Left renal pelvis (tissue), 4 donors: ENCODE results near the gene GSS. TPM values are rescaled to one million over a fixed set of nuclear protein-coding genes. Genes with fewer than 3 reads are reported as not detected.
A peak's percentile ranks its signal among the peaks of the same experiment; 100 is the strongest.

Experiments
- DNase-seq, 4 donors: peaks; one replicate each; pipeline ENCODE4 v3.0.0-alpha.2; 2013; ENCODE audit warnings: low read depth in 4 of 4, low spot score in 3 of 4
- polyA plus RNA-seq, 4 donors: library from polyadenylated mRNA; unstranded; fragments of 120-200 nt; gene quantifications; one replicate each; pipeline ENCODE4 v1.2.1, GENCODE V29; 2013; ENCODE audit not compliant: insufficient read length in 4 of 4

Gene GSS
- polyA plus RNA-seq, 4 donors: 33.1 to 56.5 (median 52.9) TPM

DNA sequence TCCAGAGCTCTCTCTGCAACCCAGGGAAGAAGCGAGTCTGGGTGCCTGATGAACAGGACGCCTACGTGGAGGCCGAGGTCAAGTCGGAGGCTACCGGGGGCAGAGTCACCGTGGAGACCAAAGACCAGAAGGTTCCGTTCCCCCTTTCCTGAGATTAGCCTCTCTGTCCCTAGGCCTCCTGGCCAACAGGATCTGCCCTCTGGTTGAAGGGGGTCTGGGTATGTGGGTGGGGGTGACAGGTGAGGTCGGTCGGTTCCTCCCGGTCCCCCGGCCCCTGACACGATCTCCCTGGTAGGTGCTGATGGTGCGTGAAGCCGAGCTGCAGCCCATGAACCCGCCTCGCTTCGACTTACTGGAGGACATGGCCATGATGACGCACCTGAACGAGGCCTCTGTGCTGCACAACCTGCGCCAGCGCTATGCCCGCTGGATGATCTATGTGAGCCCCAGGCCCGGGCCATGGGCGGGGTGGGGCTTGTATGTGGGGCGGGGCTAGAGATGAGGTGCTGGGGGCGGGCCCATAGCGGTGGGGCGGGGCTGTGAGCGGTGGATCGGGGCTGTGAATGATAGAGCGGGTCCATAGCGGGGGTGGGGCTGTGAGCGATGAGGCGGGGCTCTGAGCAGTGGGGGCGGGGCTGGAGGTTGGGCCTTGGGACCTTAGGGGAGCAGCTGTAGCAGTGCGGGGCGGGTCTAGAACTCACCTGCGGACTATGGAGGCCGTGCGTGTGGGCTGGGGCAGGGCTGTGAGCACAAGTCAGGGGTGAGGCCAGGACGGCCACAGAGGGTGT, 24.0 kb upstream of the GSS start:
- DNase-seq: no peak

DNA sequence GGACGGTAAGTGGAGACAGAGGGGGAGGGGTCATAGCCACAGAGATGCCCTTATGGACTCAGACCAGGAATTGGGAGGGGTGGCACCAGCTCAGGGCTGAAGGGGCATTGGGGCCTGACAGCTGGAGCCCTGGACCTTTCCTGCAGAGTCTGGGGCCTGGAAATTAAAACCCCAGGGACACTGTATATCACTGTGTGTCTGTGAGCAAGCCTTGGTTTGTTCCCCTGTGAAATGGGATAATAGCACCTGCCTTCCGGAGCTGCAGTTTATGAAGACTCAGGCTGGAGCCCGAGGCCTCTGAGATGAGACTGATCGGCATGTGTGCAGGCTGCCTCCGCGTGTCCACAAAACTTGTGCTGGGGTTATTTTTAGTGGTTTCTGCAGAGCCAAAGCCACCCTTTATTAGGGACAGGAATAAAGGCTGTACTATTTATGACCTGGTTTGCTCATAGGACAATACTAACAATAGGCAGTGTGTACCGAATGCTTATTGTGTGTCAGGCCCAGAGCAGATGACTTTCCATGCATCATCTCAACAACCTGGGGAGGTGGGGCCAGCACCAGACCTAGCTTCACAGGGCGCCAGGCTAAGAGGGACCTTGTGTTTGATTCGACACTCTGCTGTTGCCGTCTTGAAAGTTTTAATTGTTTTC, 22.6 kb upstream of the GSS start:
- DNase-seq: no peak

DNA sequence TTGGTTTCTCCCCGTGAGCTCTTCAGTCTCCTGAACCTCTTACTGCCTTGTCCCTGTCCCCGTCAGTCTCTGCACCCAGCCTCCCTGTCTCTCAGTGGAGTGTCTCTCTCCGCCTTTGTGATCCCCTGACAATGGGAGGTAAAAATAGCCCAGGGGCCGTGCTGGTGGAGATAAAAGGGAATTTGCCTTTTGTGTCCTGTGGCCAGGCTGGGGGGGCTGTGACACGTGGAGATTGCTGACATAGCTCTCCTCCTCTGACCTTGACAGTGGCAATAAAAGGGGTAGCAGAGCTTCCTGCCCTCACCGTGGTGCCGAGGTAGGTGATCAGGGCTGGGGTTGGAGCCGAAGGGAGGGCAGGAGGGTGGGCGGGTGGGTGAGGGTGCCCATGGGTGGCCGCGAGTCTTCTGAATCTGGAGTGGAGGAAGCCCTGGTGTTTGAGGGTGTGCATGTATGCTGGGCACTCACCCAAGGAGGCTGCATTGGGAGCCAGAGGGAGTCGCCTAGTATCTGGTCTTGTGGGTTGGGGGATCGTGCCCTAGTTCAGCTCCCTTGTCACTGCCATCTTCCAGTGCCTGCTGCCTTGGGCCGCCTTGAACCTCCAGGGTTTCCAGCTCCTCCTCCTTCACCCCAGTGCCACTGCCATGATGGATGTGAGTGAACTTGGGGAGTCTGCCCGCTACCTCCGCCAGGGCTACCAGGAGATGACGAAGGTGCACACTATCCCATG, 21.9 kb upstream of the GSS start:
- no peak for DNase-seq

DNA sequence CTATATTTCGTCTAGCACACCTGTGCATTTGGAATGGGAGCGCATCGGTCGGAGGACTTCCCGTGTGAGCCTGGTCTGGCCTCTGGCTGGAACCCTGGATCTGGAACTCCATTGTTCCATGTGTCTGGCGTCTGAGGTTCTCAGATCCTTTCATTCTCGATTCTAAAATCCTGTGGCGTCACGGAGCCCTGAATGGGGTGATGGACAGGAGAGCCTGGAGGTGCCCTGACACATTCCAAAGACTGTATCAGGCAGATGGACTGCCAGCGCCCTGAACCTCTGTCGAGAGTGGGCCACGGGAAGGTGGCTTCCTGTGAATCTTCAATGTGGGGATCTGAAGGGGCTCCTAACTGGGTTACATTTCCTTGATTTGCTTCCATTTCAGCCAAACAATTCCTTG, 20.7 kb upstream of the GSS start:
- DNase-seq: no peak

DNA sequence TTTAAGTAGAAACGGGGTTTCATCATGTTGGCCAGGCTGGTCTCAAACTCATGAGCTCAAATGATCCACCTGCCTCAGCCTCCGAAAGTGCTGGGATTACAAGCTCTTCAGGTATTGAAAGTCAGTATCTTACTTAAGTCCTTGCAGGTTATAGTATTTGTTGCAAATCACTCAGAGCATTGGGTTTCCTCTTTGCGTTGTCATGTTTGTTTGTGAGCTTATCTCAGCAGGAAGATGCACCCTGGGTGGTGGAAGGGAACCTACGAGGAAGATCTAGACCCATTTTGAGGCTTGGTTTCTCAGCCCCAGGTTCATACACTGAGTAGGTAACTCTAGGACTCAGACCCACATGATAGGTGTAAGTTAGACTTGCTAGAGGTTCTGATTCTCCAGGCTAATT, 18.6 kb upstream of the GSS start:
- no peak for DNase-seq

DNA sequence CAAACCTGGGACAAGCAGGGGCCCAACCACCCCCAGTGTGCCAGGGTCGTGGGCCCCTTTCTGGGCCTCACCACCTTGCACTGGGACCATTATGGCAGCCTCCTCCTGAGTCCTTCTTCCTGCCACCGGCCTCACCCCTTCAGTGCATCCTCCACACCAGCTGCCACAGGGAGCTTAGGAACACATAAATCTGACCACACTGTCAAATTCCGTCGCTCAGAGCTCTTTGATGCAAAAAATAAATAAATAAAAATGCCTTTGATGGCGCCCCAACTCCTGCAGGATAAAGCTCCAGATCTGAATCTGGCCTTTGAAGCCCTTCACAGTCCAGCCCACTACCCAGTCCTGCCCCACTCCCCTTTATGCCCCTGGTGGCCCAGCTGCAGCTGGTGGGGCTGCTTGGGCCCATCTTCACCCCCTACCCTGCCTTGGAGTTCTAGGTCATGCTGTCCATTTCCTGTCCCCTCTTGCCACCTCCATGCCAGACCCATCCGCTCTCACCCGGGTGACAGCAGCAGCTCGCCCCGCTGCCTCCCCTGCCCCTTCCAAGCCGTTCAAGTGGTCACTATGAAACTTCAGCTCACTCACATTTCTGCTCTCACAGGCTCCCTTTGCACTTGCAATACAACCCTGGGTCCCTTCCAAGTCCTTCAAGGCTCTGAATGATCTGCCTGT, 16.1 kb upstream of the GSS start:
- DNase-seq: no peak

DNA sequence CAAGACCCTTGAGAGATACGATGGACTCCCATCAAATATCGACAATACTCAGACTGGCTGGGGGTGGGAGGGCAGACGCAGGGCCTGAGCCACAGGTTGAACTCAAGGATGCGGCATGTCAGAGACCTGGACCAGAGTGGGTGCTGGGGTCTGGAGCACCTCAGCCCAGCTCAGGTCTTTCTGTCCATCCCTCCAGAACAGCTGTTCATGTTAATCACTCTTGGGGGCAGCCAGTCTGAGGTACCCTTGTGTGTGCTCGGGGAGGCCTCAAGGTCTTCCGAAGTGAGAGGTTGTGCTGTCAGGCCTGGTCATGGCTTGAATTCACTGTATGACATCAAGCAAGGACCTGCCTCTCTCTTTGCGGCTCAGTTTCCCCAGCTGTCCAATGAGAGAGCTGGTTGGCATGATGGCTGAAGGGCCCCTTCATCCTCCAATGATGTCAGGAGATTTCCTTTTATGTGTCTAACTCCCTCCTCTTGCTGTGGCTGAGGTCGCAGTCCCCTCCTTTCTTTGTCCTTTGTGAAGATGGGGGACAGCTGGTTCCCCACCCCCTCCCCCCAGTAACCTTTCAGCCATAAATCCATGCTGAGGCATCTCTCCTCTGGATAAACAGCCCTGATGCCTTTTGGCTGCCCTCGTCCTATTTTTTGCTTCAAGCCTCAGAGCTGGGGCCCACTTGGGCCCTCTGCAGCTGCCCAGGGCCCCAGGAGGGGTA, 15.4 kb upstream of the GSS start:
- no peak for DNase-seq

DNA sequence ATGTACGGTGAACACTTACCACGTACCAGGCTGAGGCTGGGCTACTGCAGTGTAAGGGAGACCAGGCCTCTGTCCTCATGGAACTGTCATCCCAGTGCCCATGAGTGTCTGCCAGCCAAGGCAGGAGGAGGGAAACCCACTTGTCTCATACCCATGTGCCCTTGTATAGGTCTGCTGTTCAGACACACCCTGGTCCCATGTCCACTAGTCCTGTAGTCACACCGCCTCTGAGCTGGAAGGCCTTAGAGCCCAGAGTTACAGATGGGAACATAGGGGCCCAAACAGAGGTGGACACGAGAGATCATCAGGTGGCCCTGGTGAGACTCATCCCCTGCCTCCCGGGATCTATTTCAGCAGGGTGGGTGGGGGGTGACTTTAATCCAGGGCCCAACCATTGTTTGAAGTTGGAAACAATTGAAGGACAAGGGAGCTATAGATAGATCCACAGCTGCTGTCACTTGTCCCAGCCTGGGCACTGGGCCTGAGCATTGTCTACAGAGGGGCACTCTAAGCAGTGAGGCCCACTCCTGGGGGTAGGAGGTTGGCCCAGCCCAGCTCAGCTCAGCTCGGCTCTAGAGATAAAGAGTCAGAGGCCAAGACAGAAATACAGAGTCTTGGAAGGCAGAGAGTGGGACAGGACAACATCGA, 14.7 kb upstream of the GSS start:
- no peak for DNase-seq

DNA sequence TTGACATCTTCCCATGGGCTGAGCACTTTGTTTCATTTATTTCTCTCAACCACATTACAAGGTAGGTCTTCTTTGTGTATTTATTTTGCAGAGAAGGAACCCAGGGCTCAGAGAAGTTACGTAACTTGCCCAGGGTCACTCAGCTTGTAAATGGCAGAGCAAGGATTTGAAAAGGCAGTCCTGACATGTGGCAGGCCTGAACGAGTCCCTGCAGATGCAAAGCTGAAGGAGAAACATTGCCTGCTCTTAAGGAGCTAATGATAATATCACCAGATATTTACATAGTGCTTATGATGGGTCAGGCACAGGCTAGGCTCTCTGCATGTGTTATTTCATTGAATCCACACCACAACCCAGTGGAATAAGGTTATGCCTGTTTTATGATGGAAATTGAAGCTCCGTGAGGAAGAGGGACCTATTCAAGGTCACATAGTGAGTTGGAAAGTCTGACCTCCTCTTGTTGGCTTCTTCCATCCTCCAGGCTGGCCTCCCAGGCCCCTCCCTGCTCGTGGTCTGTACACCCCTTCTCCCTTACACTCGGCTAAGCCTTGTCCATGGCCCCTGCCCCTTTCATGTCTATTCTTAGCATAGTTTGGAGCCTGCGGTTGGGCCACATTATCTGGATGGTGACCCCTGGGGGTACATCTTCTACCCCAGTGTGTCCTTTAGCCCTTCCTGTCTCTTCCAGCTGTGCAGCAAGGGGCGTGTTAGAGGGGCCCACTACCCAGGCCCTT, 12.6 kb upstream of the GSS start:
- no peak for DNase-seq

DNA sequence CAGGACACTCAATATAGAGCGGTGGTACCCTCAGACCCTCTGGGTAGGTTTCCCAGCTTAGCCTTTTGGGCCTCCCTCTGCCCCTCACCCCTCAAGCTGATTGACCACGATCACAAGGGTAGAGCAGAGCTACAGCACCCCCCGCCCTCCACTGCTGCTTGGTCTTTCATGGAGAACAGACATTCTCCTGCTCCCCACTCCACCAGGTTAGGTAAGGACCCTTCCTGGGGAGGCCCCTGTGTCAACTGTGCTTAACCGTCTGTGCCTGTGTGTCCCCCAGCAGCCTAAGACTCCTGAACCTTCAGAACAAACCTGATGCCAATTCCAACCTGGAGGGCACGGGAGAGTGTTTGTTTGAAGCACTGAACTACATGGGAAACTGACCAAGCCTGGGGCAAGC, 11.8 kb upstream of the GSS start:
- DNase-seq: no peak

DNA sequence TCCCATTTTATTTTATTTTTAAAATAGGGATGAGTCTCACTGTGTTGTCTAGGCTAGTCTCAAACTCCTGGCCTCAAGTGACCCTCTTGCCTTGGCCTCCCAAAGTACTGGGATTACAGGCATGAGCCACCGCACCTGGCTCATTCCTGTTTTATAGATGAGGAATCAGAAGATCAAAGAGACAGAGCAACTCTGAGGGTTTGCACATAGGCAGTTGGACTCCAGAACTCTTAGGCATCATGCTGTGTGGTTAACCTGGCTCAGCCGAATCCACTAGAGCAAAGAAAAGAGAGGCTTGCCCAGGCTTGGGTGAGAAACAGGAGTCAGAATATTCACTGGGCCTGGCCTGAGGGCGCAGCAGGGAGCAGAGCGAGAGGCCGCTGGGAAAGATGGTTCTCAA, 9.4 kb upstream of the GSS start:
- DNase-seq: no peak

DNA sequence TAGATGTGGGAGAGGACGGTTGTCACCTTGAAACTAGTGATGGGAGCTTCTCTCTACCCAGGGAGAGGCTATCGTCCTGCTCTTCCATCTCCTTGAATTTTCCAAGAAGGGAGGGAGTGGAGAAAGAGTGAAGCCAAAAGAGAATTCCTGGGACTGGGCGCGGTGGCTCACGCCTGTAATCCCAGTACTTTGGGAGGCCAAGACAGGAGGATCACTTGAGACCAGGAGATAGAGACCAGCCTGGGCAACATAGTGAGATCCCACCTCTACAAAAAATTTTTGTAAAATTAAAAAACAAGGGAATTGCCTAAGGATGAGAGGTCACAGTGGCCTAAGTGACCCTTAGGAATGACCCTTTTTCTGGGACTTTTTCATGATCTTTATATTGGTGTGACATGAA, 8.9 kb upstream of the GSS start:
- DNase-seq: no peak

DNA sequence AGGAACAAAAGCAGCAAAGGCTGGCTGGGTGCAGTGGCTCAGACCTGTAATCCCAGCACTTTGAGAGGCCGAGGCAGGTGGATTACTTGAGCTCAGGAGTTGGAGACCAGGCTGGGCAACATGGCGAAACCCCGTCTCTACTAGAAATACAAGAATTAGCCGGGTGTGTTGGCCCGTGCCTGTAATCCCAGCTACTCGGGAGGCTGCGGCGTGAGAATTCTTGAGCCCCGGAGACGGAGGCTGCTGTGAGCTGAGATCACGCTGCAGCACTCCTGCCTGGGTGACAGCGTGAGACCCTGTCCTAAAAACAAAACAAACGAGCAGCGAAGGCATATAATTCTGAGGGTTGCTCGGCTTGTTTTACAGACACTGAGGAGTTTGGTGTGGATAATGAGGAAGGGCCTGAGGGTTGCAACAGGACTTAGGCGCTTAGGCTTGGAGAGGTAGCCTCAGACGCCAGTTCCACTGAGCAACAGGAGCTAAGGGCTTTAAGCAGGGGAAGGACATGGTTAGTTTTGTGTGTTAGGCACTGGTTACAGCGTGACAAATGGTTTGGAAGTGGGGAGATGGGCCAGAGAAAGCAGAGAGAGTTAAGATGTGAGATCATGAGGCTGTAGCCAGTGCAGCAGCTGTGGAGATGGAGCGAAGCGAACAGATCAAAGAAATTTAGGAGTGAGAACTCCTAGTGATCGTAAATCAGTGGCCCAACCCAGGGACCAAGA, 1.3 kb upstream of the GSS start:
- no peak for DNase-seq

DNA sequence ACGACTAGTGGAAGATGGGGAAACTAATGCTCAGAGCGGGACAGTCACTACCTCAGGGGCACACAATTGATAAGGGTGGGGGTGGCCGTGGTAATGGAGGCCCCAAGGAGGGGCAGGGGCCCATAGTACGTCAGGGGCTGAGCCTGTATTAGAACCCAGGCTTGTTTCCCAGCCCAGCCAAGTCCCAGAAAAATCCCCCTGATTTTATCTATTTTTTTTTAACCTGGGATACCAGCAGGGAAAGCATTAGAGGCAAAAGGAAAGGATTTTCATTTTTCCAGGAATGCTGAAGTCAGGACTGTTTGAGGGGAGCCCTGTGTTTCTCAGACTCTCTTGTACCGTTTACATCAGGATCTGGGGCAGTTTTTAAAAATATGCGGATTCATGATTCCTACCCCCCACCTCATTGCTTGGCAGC, 444 bp upstream of the GSS start:
- DNase-seq: no peak

DNA sequence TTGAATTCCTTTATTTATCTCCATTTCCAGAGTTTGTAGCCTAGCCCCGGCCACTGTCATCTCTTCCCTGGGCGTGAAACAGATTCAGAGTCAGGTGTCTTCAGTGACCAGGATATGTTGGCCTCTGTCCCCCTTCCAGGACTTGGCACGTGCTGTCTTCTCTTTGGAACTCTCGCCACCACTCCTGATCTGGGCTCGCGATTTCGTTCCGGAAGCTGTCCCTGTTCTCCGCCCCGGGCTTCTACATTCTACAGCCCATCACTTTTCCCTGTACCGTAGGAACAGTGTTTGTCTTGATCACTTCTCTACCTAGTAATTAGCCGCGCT, 739 bp downstream of the GSS start:
- no peak for DNase-seq

DNA sequence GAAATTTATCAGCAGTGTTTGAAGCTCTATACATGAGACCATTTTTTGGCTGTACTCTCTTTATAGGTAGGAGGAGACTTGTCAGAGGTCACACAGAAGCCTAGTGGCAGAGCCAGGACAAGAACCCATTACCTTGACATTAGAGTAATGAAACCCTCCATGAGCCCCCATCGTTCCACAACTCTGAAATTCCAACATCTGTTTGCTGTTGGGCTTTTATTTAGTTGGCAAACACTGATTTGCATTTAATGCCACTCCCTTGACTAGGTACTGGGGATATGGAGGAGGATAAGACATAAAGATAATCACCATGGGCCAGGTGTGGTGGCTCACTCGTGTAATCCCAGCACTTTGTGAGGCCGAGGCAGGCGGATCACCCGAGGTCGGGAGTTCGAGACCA, 1.6 kb downstream of the GSS start:
- no peak for DNase-seq

DNA sequence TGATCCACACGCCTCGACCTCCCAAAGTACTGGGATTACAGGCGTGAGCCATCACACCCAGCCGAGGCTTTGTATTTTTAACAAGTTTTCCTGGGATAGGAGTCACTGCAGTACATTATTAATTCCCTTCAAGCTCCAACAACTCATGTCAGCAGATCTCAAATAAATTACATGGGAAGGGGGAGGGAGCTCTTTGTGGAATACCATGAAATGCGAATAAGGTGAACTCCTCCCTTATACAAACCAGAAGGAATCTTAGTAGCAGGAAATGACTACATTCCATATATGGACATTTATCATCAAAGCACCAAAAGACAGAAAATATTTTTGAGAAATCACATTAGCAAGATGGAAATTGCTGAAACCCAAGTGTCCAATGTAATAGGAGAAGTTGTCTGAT, 2.9 kb downstream of the GSS start:
- DNase-seq: peak in 1 of 4 donors; percentile 48

DNA sequence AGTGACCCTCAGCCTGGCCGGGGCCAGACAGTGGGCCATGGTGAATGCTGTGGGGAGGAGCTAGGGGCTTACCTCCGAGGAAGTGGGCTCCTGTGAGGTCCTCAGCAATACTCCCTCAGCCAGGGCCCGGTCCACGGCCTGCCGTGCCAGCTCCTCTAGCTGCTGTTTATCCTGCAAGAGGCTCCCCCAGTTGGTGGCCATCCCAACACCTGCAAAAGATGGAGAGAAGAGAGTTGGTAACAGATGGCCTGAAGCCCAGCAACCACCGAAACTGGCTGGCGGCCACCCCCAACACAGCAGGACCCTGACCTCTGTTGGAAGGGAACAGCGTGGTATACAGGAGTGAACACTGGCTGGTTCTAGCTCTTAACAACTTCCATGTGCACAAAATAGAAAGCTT, 4.0 kb downstream of the GSS start:
- DNase-seq: no peak

DNA sequence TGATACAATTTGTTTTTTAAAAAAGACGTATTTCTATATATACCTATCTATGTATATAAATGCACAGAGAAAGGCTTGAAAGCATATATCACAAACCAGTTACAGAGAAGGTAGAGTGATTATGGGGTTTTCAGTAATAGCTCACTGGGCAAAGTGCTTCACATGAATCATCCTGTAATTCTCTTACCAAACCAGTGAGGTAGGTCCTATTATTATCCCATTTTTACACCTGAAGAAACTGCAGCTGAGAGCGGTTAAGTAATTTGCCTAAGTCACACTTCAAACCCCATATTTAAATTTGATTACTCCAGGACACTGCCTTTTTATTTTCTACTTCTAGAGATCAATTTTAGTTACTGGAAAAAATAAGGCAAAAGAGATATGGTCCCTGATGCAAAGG, 4.4 kb downstream of the GSS start:
- DNase-seq: no peak
